NOMO-1 (cell line): ENCODE results near the gene RAB7A.

ENCODE experiments used
- DNase-seq, 2 experiments: peaks; one replicate each; lab custom pipeline; 2025; ENCODE audit not compliant: unreplicated experiment in 2 of 2; lab: John Stamatoyannopoulos, UW

Gene RAB7A

DNA sequence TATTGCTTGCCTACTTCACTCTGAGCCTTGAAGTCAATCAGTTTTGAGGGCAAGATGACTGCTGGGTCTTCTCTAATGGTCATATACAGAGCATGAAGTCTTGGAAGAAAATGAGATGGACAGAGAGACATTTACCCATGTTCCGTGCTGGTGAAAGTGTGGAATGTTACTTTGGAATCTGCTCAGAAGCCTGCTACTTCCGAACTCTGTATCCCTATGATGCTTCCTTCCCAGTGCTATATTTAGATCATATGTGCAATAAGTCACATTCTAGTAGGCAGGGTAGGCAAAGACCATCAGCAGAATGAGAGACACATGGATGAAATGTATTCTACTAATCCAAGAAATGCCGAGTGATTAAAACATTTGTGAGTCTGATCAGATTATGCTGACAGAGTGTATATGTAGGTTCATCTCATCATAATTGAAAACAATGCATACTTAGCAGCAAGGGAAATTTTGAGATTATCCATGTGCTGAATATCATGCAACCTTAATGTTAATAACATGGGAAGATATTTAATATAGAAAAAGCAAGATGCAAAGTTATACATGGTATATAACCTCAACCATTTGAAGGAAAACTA is 60.5 kb downstream of the RAB7A start:
- no peak for DNase-seq

DNA sequence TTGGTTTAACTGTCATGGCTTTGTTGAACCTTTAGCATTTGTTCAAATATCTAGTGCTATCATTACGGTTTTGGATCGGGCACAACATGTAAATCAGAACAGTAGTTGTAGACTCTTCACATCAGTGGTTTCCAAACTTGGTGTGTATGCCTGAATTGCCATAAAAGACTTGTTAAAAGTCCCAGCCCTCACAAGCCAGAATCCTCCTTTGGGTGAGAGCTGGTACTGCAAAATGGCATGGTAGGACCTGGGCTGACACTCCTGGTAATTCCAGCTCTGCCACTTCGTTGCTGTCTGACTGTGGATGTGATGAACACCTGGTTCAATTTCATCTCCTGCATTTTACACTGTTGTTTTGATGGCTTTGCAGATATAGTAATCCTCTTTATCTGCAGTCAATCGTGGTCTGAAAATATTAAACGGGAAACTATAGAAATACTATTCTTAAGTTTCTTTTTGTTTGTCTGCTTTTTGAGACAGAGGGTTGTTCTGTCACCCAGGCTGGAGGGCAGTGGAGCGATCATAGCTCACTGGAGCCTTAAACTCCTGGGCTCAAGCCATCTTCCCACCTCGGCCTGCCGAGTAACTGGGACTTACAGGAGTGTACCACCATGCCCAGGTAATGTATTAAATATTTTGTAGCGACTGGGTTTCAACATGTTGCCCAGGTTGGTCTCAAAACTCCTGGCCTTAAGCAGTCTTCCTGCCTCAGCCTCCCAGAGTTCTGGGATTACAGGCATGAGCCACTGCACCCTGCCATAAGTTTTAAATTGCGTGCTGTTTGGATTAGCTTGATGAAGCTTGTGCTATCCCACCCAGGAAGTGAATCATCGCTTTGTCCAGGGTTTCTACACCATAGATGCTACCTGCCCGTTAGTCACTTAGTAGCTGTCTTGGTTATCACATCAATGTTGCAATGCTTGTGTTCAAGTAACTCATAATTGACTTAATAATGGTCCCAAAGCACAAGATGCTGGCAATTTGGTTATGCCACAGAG is 61.6 kb downstream of the RAB7A start:
- DNase-seq: no peak

DNA sequence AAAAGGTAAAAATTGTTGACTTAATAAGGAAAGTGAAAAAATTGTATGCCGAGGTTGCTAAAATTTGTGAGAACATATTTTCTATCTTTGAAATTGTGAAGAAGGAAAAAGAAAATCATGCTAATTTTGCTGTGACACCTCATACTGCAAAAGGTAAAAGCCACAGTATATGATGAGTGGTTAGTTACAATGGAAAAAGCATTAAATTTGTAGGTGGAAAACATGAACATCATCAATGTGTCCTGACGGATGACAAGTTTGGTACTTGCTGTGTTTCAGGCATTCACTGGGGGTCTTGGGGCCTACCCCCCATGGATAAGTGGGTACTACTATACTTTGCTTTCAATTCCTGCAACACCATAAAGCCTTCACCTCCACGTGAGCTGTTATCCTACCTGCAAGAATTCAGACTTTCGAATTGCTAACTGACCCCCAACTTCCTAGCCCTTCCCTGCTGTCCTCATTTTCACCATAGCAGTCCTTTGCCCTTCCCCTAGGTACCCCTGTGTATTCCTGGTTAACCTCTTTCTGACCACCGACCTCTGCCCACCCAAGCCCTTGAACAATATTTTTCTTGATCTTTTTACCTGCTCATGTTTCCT is 62.4 kb downstream of the RAB7A start:
- no peak for DNase-seq

DNA sequence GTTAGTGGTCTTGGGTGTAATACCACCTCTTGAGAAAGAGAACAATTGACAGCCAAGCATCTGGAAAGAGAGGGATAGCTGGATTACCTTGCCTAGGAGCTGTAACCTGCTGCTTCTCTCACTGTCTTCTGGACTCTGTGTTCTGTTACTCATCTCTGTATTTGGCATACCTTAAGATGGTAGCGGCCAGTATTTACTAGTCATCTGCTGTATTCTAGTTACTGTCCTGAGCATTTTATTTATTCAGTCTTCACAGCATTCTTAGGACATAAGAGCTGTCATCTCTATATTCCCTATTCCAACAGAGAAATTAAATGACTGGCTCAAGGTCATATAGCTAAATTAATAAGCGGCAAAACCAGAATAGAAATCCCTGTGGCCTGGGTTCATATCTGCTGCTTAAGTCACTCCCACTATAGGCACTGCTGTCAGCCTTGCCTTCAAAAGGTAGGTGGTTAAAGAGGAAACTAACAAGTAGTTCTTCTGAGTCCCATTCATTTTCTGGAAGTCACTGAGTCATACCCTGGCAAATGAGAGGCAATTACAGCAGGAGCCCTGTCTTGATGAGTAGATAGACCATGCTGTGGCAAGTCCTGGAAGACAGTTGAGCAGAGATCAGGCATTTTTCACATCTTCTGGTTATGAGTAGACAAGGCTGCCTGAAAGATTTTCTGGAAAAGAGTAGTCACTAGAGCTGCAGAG is 68.2 kb downstream of the RAB7A start:
- peak; percentile 53 to 81 for DNase-seq

DNA sequence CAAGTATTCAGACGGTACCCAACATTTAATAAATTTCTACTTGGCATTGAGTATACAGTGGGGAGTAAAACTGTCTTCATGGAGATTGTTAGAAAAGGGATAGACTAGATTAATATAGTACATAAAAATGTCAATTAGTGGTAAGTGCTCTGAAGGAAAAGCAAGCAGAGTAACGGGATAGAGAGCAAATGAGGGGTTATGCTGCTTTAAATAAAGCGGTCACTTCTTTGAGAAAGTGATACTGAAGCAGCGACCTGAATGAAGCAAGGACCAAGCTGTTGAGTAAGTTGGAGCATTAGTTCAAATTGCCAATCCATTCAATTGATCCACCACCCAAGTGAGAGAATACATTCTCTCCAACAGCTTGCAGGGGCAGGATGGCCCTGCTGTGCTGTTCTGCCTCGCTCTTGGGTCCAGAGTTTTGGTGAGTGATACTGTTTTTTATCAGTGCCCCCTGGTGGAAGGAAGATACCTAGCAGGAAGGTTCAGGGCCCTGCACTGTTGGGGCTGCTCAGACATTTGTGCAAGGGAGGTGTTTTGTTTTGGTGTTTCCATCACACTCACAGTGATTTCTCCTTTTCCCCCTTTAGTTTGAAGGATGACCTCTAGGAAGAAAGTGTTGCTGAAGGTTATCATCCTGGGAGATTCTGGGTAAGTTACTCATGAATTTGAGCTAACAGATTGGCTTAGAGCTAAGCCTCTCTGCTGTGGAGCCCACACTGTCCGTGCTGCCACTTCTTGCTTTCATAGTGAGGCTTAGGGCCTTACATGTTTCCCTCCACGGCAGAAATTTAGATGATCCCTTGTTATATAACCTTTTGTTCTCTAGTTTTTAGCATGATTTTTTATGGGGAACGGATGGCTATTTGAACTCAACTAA is 69.0 kb downstream of the RAB7A start:
- DNase-seq: peak; percentile 63 to 67

DNA sequence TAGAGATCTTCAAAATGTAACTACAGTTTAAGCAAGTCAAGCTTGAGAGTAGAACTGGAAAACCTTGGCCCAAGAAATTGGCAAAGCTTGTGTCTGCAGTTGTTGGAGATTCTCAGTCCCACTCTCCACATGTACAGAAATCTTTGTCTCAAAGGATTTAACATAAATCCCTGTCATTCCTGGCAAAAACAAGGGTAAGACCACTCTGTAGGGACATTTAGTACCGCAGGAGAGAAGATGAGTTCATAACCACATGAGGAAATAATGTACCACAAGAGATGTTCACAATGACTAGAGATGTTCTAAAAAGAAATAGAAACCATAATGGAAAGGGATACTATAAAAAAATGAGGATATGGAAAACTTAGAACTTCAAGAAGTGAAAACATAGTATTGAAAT is 73.7 kb downstream of the RAB7A start:
- no peak for DNase-seq

DNA sequence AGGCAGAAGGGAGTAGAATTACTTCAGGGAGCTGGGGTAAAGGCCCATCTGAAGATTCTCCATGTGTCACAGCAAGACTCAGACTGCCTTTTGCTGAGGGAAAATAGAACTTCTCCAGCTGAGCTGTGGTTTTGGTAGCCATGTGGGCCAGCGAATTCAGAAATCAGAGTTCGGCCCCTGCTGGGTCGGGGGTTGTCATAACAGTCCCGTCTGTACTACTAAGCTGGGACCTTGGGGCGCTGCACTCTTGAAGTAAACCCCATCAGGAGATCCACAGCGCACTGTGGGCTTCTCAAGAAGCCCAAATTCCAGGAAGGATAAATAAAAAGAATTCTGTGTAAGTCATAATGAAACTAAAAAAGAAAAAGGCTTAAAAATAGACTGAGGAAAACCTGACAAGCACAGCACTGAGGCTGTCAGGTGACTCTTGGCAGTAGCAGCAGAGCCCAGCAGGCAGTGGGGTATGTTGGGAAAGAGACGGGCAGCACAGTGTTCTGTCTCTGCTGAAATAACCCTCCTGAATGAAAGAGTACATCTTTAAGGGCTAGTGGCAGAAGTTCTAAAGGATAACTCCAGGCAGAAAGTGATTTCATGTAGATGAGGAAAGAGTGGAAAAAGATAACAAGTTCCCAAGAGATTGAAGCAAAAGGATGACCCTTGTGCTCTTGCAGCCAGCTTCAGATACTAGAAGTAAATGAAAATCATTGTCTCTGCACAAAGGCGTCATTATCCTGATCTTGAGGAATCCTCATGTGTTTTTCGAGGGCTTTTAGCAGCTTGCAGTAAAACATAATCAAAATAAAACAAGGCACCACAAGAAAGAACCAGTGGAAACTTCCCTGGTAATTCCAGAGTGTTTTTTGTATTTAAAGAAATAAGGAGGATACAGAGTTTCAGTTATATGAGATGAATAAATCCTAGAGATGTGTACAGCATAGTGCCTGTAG is 74.5 kb downstream of the RAB7A start:
- DNase-seq: no peak

DNA sequence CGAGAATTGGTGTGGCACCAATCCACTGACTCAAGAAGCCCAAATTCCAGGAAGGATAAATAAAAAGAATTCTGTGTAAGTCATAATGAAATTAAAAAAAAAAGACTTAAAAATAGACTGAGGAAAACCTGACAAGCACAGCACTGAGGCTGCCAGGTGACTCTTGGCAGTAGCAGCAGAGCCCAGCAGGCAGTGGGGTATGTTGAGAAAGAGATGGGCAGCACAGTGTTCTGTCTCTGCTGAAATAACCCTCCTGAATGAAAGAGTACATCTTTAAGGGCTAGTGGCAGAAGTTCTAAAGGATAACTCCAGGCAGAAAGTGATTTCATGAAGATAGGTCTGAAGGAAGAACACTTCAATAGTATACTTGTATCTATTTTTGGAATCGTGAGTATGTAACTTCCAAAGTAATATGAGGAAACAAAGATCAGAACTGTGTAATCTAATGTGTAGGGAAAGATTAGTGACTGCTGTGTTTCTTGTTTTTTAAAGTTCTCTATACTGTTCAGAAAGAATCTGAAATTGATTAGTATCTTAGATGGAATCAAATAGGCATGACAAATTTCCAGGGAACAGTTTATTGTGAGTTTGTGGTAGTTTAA is 75.9 kb downstream of the RAB7A start:
- peak in 1 of 2 experiments; percentile 37 for DNase-seq

DNA sequence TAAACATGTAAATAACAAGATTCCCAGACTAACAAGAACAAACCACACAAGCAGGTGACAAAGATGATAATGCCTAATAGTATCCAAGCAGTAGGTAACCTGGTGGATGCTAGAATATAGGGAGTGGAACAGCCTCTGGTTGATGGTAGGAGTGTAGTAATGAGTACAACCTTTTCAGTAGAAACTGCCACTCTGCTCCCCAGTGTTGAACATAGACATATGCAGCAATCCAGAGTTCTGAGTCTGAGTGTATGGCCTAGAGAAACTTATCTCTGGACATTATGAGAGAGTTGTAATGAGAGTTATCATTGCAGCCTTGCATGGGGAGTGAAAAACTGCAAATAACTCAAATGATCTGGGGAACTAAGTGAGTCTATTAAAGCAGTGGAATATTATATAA is 77.3 kb downstream of the RAB7A start:
- DNase-seq: no peak

DNA sequence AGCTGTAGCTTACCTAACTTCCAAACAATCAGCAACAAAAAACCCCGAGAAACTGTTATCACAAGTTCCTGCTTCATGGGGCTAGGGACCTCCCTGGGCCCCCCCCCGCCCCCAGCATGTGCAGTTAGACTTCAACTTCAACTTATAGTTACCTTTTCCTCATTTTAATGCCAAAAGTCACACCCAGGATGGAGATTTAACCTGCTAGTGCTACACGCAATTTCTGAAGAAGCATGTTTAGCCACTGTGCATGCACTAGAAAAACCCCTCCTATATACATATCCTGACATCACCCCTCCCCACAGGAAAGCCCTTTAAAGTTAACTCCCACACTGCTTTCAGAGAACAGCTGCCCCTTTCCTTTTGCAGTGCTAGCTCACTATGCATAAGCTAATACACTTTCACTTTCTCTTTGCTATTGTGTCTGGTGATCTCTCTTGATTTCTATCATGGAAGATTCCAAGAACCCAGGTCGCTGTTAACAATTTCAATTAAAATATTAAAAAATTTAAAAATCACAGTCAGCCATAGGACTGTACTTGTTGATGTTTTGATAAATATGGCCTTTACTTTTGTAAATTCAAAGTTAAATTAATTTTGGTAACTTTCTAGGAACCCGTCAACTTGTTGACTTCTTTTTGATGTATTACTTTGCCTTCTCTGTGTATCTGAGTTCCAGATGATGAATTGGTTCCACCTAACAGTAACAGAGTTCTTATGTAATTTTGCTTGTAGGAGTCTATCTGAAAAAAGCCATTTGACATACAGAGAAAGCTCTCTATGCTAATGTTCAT is 78.2 kb downstream of the RAB7A start:
- DNase-seq: peak; percentile 29 to 77

DNA sequence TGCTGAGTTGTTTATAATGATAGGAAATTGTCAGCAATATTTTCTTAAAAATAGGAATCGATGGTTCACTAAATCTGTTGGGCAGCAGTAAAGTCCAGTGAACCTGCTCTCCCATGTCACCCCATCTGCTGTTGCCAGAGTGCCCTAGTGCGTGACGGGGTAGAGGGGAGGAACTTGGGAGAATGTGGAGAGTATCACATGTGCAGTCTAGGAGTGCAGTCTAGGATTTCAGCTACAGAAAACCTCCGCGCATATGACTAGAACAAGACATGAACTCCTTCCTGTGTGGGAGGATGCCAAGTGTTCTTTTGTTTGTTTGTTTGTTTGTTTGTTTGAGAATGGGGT is 78.8 kb downstream of the RAB7A start:
- no peak for DNase-seq

DNA sequence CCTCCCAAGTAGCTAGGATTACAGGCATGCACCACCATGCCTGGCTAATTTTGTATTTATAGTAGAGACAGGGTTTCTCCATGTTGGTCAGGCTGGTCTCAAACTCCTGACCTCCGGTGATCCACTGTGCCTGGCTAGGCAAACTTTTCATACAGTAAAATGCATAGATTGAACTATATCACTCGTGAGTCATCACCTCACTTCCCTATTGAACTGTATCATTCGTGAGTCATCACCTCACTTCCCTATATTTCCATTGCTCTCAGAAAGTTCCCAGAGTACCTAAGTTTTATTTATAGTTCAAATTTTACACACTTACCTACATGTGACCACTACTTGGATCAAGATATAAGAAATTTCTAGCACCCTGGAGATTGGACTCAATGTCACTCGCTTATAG is 79.8 kb downstream of the RAB7A start:
- peak; percentile 59 to 96 for DNase-seq

DNA sequence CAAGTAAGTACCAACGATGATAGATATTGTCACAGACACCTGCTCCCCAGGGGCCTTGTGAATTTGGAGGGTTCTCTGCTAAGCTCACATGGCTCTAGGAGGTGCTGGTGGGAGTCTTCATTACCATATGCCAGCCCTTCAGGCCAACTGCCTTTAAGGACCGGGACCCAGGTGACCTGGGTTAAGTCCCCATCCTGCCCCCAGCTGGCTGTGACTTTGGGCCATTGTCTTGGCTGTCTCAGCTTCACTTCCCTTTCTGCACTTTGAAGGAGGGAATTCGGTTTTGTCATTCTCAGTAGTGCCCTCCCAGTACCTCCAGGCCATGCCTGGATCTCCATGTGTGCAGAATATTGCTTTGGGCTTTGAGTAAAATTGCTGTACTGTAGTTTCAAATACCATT is 80.6 kb downstream of the RAB7A start:
- peak; percentile 35 to 39 for DNase-seq

DNA sequence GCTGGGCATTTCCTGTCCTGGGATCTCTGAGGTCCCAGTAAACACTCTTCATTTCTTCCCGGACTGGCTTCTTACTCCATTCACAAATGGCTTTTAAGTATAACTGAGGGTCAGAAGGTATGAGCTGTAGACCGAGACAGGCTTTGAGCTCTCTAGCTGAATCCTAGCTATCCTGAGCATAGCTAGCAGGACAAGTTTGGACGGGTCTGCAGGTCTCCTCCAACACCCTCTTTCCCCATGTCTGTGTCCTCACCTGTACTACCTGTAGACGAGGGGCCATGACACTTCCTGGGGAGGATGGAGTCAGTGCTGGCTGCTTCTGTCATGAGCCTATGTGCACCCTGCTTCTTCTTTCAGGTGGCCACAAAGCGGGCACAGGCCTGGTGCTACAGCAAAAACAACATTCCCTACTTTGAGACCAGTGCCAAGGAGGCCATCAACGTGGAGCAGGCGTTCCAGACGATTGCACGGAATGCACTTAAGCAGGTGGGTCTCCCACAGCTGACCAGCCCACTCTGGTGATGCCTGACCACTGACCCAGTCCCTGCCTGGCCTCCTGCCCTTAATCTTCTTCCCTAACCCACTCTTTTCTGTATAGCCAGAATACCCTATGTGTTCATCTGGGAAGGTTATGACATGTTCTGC is 81.3 kb downstream of the RAB7A start:
- DNase-seq: no peak

DNA sequence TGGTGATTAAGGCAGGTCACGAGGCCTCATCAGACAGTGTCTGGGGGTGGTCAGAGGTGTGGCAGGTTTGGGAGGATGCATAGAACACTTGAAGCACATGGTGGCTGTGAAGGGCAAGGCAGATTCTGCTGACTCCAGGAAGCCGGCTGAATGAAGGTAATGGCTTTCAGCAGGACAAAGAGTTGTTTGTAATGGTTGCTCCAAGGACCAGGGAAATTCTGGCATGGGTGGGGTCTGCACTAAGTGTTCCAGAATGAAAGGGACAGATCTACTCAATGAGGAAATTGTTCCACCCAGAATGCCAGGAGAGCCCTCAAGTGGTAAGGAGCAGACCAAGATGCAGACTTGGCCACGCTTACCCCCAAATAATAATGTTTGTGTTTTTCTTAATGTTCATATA is 82.7 kb downstream of the RAB7A start:
- no peak for DNase-seq

DNA sequence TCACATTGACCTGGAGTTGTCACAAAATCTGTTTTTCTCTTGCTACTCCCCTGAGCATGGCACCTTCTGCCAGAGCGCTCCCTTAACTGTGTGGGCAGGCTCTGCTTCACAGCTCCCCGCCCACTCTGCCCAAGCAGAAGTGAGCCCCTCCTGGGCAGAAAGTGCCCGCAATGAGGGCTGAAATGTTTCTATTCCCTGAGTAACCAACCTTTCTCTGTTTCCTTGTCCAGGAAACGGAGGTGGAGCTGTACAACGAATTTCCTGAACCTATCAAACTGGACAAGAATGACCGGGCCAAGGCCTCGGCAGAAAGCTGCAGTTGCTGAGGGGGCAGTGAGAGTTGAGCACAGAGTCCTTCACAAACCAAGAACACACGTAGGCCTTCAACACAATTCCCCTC is 87.1 kb downstream of the RAB7A start:
- no peak for DNase-seq

DNA sequence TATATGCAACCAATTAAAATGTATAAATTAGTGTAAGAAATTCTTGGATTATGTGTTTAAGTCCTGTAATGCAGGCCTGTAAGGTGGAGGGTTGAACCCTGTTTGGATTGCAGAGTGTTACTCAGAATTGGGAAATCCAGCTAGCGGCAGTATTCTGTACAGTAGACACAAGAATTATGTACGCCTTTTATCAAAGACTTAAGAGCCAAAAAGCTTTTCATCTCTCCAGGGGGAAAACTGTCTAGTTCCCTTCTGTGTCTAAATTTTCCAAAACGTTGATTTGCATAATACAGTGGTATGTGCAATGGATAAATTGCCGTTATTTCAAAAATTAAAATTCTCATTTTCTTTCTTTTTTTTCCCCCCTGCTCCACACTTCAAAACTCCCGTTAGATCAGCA is 88.1 kb downstream of the RAB7A start:
- no peak for DNase-seq
